ENCODE results near the gene TSSK2.

TSSK2 gene

GRCh38 chr22:19139974-19140373 is 8.9 kb downstream of the TSSK2 start:
- H3K4me3 ChIP-seq (replicated peaks; ENCODE audit: low read depth, low read length), result no peak overlapping the region
- no peak for DNase-seq (ENCODE audit: low read depth)
- no peak for TF ChIP-seq CTCF (IDR thresholded peaks at IDR 0.05; ENCODE audit: low read length, missing control alignments)

- DNase-seq (ENCODE audit: low read depth), result no peak
- H3K4me3 ChIP-seq (replicated peaks; ENCODE audit: low read depth, low read length), result no peak overlapping the region
- no peak for TF ChIP-seq CTCF (IDR thresholded peaks at IDR 0.05; ENCODE audit: low read length, missing control alignments)
Observed at GRCh38 chr22:19142394-19142793, 11.3 kb downstream of the TSSK2 start.

- no peak for DNase-seq (ENCODE audit: low read depth)
- peak overlapping the region; percentile 99 for H3K4me3 ChIP-seq (replicated peaks; ENCODE audit: low read depth, low read length)
- no peak for TF ChIP-seq CTCF (IDR thresholded peaks at IDR 0.05; ENCODE audit: low read length, missing control alignments)
Observed at GRCh38 chr22:19143212-19143611, 12.1 kb downstream of the TSSK2 start.

GRCh38 chr22:19143967-19144400 is 12.9 kb downstream of the TSSK2 start:
- peak overlapping the region; percentile 99 for H3K4me3 ChIP-seq (replicated peaks; ENCODE audit: low read depth, low read length)
- no peak for TF ChIP-seq CTCF (IDR thresholded peaks at IDR 0.05; ENCODE audit: low read length, missing control alignments)
- no peak for DNase-seq (ENCODE audit: low read depth)

GRCh38 chr22:19146215-19146968 is 15.3 kb downstream of the TSSK2 start:
- DNase-seq (ENCODE audit: low read depth), result no peak
- TF ChIP-seq CTCF (IDR thresholded peaks at IDR 0.05; ENCODE audit: low read length, missing control alignments), result no peak
- no peak overlapping the region for H3K4me3 ChIP-seq (replicated peaks; ENCODE audit: low read depth, low read length)

- no peak for DNase-seq (ENCODE audit: low read depth)
- H3K4me3 ChIP-seq (replicated peaks; ENCODE audit: low read depth, low read length), result no peak overlapping the region
- TF ChIP-seq CTCF (IDR thresholded peaks at IDR 0.05; ENCODE audit: low read length, missing control alignments), result no peak
Observed at GRCh38 chr22:19147195-19147780, 16.2 kb downstream of the TSSK2 start.

All from fibroblast of pulmonary artery (primary cell).